Measurements from ENCODE around the gene RFX2.
"Not testable (repeated sequence)": the region's sequence is repeated elsewhere in the genome, so short reads cannot be mapped to it uniquely, and the experiment has no call there.

Gene RFX2

DNA sequence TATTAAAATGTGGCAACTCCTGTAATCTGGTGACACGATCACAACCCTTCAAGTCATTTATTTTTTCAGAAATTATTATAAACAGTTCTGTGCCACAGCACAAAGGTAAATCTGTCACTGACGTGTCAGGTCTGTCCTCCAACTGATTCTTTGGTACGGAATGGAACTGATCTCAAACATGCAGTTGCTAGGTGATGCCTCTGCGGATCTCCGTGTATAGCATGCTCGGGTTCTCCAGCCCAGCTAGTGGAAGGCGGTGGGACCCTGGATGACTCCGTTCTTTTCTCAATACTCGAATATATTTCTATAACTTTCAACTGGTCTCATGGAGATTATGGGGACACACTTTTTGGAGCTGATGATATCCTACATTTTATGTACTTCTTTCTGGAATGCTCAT lies 143.4 kb downstream of the RFX2 start:
- no peak overlapping the region for H3K27ac ChIP-seq (ENCODE audit: low read length)
- no peak overlapping the region for H3K4me3 ChIP-seq (ENCODE audit: low read length)
- H3K36me3 ChIP-seq (ENCODE audit: insufficient read depth, low read depth, low read length): peaks cover 14% of the 10 kb centered on the region
- H3K9me3 ChIP-seq (ENCODE audit: insufficient read depth, low read depth, low read length): no peaks in the 10 kb centered on the region
- no peaks in the 10 kb centered on the region for H3K27me3 ChIP-seq (ENCODE audit: insufficient read depth, low read length)
- H3K9ac ChIP-seq (ENCODE audit: low read depth, low read length): no peak overlapping the region
- peaks cover 20% of the 10 kb centered on the region for H3K4me1 ChIP-seq (ENCODE audit: insufficient read depth, low read length)

DNA sequence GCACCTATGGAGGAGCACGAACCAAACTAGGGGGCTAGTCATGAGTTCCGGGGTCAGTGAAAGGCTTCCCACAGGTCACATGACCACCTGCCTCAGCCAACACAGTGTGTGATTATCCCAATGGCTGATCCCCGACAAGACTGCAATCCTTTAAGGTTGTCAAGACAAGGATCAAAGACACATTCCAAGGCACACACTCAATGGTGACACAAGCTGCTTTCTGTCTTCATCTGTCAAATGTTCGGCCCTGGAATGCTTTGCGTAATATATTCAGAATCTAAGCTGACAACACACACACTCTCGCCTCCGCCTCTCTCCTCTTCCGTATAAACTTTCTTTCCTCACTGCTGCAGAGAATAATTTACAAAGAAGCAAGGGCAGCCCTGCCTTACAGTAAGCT lies 144.1 kb downstream of the RFX2 start:
- Histone ChIP-seq H3K27me3 (ENCODE audit: insufficient read depth, low read length) (no peaks in the 10 kb centered on the region), H3K4me1 (ENCODE audit: insufficient read depth, low read length) (peaks cover 22% of the 10 kb centered on the region), H3K4me3 (ENCODE audit: low read length) (no peak overlapping the region), H3K27ac (ENCODE audit: low read length) (no peak overlapping the region), H3K36me3 (ENCODE audit: insufficient read depth, low read depth, low read length) (peaks cover 11% of the 10 kb centered on the region), H3K9ac (ENCODE audit: low read depth, low read length) (no peak overlapping the region), H3K9me3 (ENCODE audit: insufficient read depth, low read depth, low read length) (no peaks in the 10 kb centered on the region)

DNA sequence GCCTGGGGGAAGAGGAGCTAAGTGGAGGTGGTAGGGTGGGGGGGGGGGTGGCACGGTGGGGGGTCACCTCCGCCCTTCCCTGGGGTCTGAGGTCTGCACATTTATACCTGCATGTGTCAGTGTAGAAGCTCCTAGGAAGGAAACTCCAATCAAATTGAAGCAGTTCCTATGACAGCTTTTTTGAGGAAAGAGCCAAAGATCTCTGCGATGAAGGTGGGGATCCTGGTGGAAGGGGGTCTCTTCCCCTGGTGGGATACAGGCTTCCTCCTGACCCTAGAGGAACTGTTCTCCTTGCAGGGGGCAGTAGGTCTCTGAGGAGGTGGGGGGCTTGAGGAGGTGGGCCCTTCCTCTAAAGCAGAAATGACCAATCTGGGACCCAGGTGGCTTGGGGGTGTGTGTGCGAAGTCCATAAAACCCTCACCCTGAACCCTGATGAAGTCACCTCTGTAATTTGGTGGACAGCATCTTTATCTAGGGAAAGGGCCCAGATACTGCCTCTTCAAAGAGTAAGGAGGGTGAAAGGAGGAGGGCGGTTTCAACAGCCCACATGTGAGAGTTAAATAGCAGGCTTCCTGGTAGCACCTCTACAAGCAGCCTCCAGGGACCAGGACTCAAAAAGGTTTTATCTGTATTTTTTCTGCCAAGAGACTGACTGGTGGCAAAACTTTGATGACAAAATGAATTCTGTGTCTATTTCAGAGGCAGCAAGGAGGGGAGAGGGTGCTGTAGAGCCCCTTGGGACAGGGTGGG lies 145.3 kb downstream of the RFX2 start:
- Histone ChIP-seq H3K36me3 (ENCODE audit: insufficient read depth, low read depth, low read length) (peaks cover 11% of the 10 kb centered on the region), H3K4me1 (ENCODE audit: insufficient read depth, low read length) (peaks cover 22% of the 10 kb centered on the region), H3K9me3 (ENCODE audit: insufficient read depth, low read depth, low read length) (no peaks in the 10 kb centered on the region), H3K27ac (ENCODE audit: low read length) (no peak overlapping the region), H3K27me3 (ENCODE audit: insufficient read depth, low read length) (no peaks in the 10 kb centered on the region), H3K4me3 (ENCODE audit: low read length) (no peak overlapping the region), H3K9ac (ENCODE audit: low read depth, low read length) (no peak overlapping the region)

DNA sequence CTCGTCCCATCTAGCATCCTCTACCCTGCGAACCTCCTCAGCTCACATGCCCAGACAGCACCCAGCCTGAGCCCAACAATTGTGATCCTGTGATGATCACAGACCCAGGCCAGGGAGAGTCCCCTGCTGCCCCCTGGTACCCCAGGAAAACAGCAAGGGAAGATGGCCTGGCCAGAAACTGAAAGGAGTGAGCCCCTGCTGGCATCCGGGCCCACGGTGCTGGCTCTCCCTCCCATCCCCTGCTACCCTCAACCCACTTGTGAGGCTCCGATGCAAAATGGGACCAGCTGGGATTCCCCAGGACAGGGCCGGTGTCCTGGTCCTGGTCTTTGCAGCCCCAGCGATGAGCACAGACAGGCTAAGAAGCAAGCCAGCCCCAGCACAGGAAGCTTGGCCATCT lies 146.4 kb downstream of the RFX2 start:
- Histone ChIP-seq H3K36me3 (ENCODE audit: insufficient read depth, low read depth, low read length) (peaks cover 11% of the 10 kb centered on the region), H3K9me3 (ENCODE audit: insufficient read depth, low read depth, low read length) (no peaks in the 10 kb centered on the region), H3K27ac (ENCODE audit: low read length) (no peak overlapping the region), H3K9ac (ENCODE audit: low read depth, low read length) (no peak overlapping the region), H3K4me3 (ENCODE audit: low read length) (no peak overlapping the region), H3K4me1 (ENCODE audit: insufficient read depth, low read length) (peaks cover 17% of the 10 kb centered on the region), H3K27me3 (ENCODE audit: insufficient read depth, low read length) (no peaks in the 10 kb centered on the region)

DNA sequence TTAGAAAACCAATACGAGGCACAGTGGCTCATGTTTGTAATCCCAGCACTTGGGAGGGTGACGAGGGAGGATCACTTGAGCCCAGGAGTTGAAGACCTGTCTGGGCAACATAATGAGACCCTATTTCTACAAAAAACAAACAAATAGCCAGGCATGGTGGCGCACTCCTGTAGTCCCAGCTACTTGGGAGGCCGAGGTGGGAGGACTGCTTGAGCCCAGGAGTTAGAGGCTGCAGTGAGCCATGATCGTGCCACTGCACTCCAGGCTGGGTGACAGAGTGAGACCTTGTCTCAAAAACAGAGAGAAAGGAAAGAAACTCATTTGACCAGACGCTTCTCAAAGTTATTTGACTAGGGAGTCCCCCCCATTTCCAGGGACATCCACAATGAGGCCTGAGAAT lies 147.0 kb downstream of the RFX2 start:
- Histone ChIP-seq H3K4me1 (ENCODE audit: insufficient read depth, low read length) (peaks cover 15% of the 10 kb centered on the region), H3K36me3 (ENCODE audit: insufficient read depth, low read depth, low read length) (peaks cover 11% of the 10 kb centered on the region)
- not testable (repeated sequence) for H3K27ac ChIP-seq (ENCODE audit: low read length)

DNA sequence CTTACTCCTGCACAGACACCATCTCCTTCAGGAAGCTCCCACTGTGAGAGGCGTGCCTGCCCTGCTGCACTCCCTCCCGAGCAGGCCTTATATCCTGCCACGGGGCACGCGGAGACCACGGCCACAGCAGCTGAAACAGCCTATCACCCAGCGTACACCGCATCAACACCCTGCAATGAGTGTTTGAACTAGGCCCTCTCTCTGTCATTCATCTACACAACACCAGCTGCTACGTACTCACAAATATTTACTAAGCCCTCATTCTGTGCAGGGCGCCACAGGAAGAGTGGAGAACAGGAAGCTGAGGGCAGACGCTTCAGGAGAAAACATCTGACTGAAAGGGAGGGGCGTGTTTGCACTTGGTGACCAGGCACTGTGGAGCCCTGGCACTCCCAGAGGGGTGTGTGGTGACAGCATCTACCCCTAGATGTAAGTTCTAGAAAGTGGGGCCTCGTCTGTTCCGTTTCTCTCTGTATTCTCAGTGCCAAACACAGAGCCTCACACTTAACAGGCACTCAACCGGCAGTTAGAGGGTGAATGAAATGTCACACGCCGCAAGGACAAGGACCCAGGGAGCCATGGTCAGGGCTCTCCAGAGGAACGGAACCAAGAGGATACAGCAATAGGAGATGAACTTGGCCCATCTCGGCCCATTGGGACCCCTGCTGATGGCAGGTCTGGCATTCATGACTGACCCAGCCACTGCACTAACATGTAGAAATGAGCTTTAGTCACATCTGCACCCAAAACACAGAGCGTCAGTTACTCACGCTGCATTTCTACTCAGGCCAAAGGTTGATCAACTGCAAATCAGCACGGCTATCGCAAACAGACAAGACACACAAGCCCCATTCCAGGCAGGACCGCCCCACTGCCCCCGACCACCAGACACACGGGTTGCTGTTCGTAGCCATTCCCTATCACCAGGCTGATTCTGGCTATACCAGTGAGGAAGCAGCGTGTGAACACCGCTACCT lies 148.0 kb downstream of the RFX2 start:
- Histone ChIP-seq H3K9ac (ENCODE audit: low read depth, low read length) (no peak overlapping the region), H3K27ac (ENCODE audit: low read length) (no peak overlapping the region), H3K4me3 (ENCODE audit: low read length) (no peak overlapping the region), H3K27me3 (ENCODE audit: insufficient read depth, low read length) (no peaks in the 10 kb centered on the region), H3K36me3 (ENCODE audit: insufficient read depth, low read depth, low read length) (peaks cover 11% of the 10 kb centered on the region), H3K9me3 (ENCODE audit: insufficient read depth, low read depth, low read length) (no peaks in the 10 kb centered on the region), H3K4me1 (ENCODE audit: insufficient read depth, low read length) (peaks cover 20% of the 10 kb centered on the region)

More for the DNA sequence above, 147.0 kb downstream of the RFX2 start:
- H3K9ac ChIP-seq (ENCODE audit: low read depth, low read length); H3K4me3 ChIP-seq (ENCODE audit: low read length); H3K9me3 ChIP-seq (ENCODE audit: insufficient read depth, low read depth, low read length); H3K27me3 ChIP-seq (ENCODE audit: insufficient read depth, low read length): not testable (repeated sequence)

DNA sequence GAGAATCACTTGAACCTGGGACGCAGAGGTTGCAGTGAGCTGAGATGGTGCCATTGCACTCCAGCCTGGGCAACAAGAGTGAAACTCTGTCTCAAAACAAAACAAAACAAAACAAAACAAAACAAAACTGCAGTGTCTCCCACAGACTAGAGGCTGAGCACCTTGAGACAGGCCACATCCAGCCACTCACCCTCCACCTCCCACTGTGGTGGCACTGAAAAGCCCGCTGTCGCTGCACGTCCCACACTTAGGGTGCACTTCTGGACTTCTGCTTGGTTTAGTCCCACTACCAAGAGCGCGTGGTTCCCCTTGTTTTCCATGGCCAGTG lies 148.7 kb downstream of the RFX2 start:
- H3K27me3 ChIP-seq (ENCODE audit: insufficient read depth, low read length); H3K36me3 ChIP-seq (ENCODE audit: insufficient read depth, low read depth, low read length); H3K9ac ChIP-seq (ENCODE audit: low read depth, low read length); H3K27ac ChIP-seq (ENCODE audit: low read length); H3K9me3 ChIP-seq (ENCODE audit: insufficient read depth, low read depth, low read length); H3K4me3 ChIP-seq (ENCODE audit: low read length): not testable (repeated sequence)
- H3K4me1 ChIP-seq (ENCODE audit: insufficient read depth, low read length): peaks cover 19% of the 10 kb centered on the region

DNA sequence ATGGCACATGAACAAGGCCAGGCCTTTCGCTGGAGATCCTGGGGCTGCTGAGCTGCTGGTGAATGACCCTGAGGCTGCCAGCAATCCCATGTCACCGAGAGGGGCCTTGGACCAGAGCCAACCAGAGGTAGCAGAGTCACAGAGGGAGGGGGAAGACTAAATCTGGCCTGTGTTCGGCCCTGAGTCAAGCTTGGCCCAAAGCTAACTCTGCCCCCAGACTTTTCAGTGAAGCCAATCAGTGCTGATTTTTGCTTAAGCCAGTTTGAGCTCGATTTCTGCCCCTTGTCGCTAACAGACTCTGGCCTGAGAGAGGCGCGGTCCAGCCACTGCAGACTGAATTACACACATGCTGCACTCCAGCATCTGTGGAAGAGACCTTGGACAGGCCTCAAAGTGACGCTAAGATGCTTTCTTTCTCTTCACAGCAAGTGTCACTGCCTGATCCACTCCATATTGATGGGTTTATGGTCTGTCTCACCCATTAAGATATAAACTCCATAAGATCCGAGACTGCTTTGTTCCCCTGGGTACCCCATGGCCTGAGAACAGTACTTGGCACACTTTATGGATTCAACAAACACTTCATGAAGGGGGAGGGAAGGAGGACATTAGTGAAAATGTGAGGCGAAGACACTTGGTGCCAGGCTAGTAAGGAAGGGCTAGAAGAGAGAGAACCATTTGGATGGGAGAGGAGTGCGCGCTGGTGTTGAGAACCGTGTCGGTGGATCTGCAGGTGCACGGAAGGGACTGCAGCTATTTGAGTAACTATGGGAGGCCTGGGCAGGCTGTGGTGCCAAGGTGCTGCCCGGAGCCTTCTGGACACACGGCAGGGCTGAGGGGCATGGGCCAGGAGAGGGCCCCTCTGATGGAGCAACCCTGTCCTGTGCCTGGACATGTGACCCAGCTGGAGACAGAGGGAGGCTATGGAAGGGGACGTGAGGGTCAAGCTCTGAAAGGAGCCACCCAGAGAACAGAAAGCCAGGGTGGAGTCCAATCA lies 150.0 kb downstream of the RFX2 start:
- no peaks in the 10 kb centered on the region; the same call in 1 of the 2 replicates for H3K36me3 ChIP-seq (ENCODE audit: insufficient read depth, low read depth, low read length)

DNA sequence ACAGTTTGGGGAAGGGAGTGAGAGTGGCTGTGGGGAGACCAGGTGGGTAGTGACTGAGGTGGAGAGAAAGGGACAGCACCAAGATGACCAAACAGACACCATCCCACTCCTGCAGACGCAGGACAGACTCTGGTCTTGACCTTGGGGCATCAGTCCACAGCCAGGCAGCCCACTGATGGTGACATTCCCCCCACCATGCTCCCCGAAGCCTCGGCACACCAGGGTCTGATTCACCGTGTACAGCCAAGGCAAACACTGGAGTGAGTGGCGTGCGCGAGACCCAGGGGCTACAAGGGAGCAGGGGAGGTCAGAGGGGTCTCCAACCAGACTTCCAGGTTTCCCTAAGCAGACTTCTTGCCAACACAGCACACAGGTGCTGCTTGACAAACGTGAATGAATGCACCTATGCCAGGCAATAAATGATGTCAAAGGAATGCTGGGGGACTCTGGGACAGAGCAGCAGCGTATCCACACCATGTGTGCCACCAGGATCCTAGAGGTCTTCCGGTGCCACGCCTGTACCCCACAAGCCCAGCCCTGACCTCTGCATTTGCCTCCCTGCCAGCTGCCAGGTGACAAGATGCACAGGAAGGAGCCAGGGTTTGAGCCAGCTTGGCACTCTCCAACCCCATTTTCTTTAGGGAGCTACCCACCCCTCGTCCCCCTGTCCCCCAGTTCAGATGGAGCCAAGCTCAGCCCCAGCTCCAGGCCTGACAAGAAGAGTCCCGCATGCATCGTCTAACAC lies 150.9 kb downstream of the RFX2 start:
- no peaks in the 10 kb centered on the region for H3K27me3 ChIP-seq (ENCODE audit: insufficient read depth, low read length)
- H3K4me3 ChIP-seq (ENCODE audit: low read length): no peak overlapping the region
- no peak overlapping the region for H3K9ac ChIP-seq (ENCODE audit: low read depth, low read length)
- peaks cover 27% of the 10 kb centered on the region for H3K4me1 ChIP-seq (ENCODE audit: insufficient read depth, low read length)
- H3K27ac ChIP-seq (ENCODE audit: low read length): no peak overlapping the region
- H3K9me3 ChIP-seq (ENCODE audit: insufficient read depth, low read depth, low read length): no peaks in the 10 kb centered on the region
- H3K36me3 ChIP-seq (ENCODE audit: insufficient read depth, low read depth, low read length): no peaks in the 10 kb centered on the region

More for the DNA sequence above, 150.0 kb downstream of the RFX2 start:
- no peak overlapping the region for H3K27ac ChIP-seq (ENCODE audit: low read length)
- no peak overlapping the region; the same call in 1 of the 2 replicates for H3K9ac ChIP-seq (ENCODE audit: low read depth, low read length)
- H3K27me3 ChIP-seq (ENCODE audit: insufficient read depth, low read length): no peaks in the 10 kb centered on the region
- H3K9me3 ChIP-seq (ENCODE audit: insufficient read depth, low read depth, low read length): no peaks in the 10 kb centered on the region
- no peak overlapping the region for H3K4me3 ChIP-seq (ENCODE audit: low read length)
- H3K4me1 ChIP-seq (ENCODE audit: insufficient read depth, low read length): peaks cover 23% of the 10 kb centered on the region

DNA sequence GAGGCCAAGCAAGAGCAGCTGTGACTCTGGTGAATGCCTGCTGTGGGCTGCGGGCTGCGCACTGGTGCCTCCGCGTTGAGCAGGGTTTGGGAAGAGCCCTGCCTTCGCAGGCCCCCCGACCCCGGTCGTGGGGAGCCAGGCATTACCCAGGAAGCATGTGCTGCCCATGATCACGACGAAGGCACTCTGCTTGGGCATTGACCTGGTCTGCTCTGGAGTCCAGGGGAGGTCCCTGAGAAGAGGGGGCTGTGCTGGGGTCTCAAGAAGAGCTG lies 151.5 kb downstream of the RFX2 start:
- H3K9ac ChIP-seq (ENCODE audit: low read depth, low read length): no peak overlapping the region
- H3K4me1 ChIP-seq (ENCODE audit: insufficient read depth, low read length): peaks cover 33% of the 10 kb centered on the region
- no peak overlapping the region for H3K27ac ChIP-seq (ENCODE audit: low read length)

More for the DNA sequence above, 151.5 kb downstream of the RFX2 start:
- Histone ChIP-seq H3K9me3 (ENCODE audit: insufficient read depth, low read depth, low read length) (no peaks in the 10 kb centered on the region), H3K36me3 (ENCODE audit: insufficient read depth, low read depth, low read length) (no peaks in the 10 kb centered on the region), H3K4me3 (ENCODE audit: low read length) (no peak overlapping the region), H3K27me3 (ENCODE audit: insufficient read depth, low read length) (no peaks in the 10 kb centered on the region)

Measured in iPS-20b (cell line).